GM03348 (cell line): Measurements from ENCODE around the gene IL12RB2.
A peak's percentile ranks its signal among the peaks of the same experiment; 100 is the strongest.
"Not testable (repeated sequence)": the region's sequence is repeated elsewhere in the genome, so short reads cannot be mapped to it uniquely, and the experiment has no call there.

Experiments
- DNase-seq: peaks from one replicate; pipeline ENCODE4 v3.0.0; 2012; ENCODE audit warnings: low spot score

Gene IL12RB2

GRCh38 chr1:67399199-67399993 lies 91.7 kb downstream of the IL12RB2 start:
- no peak for DNase-seq

- DNase-seq = not testable (repeated sequence)
These were observed 92.5 kb downstream of the IL12RB2 start for GRCh38 chr1:67400029-67400786.

- no peak for DNase-seq
These were observed 93.8 kb downstream of the IL12RB2 start for GRCh38 chr1:67401443-67401842.

DNA sequence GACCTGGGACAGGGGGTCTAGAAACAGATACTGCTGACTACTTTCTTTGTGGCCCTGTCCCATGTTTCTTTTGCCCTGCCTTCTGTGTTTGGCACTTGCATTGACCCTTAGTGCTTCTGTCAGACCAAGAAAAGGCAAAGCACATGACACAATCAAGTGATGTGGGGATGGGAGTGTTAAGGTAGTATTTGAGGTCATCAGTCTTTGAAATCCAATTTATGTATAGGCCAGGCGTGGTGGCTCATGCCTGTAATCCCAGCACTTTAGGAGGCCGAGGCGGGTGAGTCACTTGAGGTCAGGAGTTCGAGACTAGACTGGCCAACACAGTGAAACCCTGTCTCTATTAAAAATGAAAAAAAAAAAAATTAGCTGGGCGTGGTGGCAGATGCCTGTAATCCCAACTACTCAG lies 96.5 kb downstream of the IL12RB2 start:
- DNase-seq = no peak

DNA sequence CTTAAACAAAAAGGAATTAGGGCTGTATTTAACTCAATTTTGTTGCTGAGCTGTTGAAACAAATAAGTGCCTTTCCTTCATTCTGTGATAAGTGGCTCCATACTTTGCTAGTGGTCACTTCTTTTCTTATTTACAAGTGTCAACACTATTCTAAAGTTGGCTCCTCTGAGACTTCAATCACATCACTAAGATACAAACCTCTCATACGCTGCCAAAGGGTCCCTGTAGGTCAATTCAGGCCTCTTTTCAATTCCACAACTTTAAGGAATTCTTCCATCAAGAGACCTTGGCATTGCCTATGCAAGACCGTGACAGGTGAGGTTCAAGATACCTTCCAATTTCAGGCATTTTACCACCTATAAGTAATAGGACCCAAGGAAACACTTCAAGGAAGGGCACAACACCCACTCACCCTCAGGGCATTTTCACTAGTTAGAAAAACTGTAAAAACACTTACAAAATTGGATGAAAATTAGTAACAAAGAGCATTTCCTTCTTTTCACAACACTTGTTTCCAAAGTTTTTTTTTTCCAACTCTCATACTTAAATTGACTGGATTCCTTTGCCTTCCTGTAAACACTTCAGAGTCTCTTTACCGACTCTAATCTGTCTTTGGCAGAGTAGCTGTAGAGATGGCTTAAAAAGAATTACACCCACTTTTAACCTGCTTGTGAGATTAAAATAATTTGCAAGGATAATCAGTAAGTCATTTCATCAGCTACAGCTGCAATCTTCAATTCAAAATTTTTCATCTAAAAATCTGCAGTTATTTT lies 98.0 kb downstream of the IL12RB2 start:
- DNase-seq = no peak

- no peak for DNase-seq
These were observed 99.8 kb downstream of the IL12RB2 start for GRCh38 chr1:67407498-67407897.

- no peak for DNase-seq
These were observed 100.5 kb downstream of the IL12RB2 start for GRCh38 chr1:67408148-67408547.

DNA sequence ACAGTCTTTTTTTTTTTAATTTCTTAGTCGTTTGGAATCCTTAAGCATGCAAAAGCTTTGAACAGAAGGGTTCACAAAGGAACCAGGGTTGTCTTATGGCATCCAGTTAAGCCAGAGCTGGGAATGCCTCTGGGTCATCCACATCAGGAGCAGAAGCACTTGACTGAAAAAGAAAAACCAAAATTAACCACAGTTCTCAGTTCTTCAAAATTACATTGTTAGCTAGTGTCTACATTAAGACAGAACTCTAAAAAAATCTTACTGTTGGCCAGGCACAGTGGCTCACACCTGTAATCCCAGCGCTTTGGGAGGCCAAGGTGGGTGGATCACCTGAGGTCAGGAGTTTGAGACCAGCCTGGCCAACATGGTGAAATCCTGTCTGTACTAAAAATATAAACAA lies 105.4 kb downstream of the IL12RB2 start:
- DNase-seq = not testable (repeated sequence)

DNA sequence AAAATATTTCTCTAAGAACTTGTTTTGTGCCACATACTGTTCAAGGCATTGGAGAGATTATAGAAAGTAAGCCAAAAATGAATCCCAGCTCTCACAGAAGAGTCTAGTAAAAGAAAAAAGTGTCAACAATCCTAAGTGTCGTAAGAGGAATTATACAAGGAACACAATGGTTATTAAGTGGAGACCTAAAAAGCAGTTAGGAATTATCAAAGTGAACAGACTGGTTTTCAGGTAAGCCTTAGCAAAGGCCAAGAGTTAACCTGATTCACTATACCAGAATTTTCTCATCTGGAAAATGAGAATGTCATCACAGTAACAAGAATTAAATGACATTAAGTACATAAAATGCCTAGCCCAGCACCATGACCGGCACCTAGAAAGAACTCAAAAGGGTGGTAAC lies 106.9 kb downstream of the IL12RB2 start:
- DNase-seq = no peak

DNA sequence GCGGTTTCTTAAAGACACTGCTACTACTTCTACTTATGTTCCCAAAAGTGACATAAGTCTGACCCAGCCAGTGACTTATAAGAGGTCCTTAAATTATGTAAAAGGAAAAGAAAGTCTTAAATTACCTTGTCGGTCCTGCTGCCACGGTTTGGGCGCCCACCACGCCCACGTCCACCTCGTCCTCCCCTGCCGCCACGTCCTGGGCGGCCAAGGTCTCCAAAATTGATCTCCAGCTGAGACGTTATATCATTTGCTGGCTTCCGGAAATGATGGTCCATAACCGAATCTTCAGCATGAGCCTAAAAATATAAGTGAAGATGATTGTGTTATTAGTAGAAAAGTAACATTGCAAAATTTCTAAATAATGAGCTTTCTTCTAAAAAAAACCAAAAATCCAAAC lies 107.4 kb downstream of the IL12RB2 start:
- no peak for DNase-seq

DNA sequence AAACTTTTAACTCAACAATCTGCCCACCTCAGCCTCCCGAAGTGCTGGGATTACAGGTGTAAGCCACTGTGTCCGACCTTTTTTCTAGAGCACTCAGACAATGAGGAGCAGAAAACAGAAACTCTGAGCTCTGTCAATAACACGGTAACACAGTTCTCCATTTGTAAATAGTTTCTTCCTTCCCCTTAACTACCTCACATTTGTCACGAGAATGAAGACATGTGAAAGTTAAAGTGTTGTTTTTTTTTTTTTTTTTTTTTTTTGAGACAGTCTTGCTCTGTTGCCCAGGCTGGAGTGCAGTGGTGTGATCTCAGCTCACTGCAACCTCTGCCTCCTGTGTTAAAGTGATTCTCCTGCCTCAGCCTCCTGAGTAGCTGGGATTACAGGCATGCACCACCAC lies 110.1 kb downstream of the IL12RB2 start:
- not testable (repeated sequence) for DNase-seq

DNA sequence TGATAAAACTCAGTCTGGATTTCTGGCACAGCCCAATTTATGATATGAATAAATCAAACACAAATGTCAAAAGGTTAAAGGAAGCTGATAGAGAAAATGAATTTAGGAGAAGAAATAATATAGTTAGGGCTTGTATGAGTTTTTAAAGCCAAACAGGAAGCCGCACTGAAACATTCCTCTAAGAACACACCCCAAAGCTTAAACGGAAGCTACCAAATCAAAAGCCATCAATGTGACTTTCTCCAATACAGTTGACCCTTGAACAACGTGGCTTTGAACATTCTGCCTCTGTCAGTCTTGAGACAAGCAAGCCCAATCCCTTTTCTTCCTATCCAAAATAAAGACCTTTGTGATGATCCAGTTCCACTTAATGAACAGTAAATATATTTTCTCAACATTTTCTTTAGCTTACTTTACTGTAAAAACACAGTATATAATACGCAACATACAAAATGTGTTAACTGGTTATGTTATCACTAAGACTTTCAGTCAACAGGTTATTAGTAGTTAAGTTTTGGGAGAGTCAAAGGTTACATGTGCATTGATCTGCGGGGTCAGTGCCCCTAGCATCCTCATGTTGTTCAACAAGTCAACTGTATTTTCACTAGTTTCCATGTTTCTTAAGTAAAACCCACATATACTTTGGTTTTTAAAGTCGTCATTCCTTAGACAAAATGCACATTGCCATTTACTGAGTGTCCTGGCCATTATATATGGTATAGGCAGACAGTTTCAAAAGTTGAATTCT lies 111.3 kb downstream of the IL12RB2 start:
- DNase-seq = no peak

GRCh38 chr1:67420835-67421492 lies 113.3 kb downstream of the IL12RB2 start:
- no peak for DNase-seq

DNA sequence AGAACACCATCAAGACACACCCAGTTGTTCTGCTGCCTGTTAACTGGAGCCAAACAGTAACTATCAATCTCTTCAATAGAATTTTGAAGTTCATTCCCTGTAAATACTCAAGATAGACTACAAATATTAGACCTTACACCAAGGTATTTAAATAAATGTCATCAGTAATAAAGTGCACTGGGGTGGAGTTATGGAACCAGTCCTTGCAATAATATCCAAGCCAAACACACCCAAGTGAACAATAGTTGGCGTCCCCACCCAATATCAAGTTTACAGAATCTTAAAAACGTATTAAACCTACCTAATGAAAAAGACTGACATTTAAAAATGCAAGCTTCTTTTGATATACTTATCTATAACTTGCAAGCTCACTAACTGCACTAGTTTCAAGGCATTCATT lies 119.8 kb downstream of the IL12RB2 start:
- no peak for DNase-seq

DNA sequence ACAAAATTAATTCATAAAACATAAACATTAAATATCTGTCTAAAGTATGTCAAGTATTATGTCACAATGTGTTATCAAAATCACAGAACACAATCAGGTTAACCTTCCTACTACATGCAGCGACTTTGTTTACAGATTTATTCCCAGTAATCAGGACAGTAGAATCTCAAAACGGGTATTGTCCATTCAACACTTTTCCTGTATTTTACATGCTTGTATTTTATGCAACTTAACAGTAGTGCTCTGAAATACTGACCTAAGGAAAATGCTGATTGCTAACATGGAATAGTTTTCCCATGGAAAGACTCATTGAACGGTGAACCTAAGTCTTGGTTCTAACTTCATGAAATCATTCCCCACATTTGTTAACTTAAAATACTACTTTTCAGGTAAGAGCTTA lies 120.3 kb downstream of the IL12RB2 start:
- no peak for DNase-seq

DNA sequence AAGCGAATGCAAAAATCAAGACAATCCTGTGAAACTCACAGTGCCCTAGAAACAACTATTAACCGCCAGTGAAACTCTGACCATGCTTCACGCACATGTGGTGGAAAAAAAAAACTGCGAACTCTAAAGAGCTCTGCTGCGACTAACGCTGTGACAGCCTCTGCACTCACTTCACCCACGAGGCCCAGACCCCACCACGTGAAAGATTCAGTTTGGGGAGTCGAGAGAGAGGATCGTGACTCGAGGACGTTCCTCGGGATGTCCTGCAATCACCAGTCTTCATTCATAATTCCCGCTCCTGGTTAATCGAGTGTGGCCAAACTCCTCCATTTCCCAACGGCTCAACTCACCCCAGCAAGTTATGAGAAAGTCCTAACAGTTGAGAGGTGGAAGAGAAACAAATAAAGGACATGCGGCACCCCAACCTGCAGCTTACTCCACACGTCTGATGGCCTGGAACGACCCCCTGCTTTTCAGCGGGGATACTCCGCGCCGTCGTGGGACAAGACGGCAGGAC lies 121.4 kb downstream of the IL12RB2 start:
- DNase-seq = peak; percentile 44

DNA sequence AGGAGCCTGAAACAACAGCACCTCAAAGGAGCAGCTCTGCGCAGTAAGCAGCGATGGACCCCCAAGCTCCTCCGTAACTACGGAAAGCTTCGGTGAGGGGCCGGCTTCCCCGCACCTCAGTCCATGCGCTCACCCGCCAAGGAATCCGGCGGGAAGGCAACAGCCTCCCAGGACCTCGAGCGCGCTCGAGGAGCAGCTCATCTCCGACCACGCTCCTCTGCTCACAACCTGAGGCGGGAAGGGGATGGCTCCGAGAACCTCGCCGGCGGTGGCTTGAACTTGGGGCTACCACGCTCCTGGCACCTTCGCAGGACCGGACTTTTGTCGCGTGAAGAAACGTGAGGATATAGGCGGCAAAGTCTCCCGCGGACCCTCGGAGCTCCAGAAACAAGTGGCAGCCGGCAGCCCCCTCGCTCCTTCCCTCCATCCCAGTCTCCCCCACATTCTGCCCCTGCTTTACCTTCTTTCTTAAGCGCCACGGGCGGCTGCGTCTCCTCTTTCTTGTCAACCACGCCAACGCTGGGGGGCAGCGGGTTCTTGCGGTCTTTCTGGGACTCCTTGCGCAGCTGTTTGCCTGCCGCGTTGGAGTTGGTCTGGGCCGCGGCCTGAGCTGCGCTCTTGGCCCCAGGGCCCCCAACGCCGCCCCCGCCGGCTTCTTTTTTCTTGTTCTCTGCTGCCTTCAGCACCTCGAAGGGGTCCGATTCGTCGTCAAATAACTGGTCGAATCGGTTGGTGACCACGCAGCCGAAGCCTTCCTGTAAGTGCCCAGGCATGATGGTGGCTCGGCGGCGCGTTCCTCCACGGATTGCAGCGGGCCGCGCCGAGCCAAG lies 122.1 kb downstream of the IL12RB2 start:
- DNase-seq = peak; percentile 47

DNA sequence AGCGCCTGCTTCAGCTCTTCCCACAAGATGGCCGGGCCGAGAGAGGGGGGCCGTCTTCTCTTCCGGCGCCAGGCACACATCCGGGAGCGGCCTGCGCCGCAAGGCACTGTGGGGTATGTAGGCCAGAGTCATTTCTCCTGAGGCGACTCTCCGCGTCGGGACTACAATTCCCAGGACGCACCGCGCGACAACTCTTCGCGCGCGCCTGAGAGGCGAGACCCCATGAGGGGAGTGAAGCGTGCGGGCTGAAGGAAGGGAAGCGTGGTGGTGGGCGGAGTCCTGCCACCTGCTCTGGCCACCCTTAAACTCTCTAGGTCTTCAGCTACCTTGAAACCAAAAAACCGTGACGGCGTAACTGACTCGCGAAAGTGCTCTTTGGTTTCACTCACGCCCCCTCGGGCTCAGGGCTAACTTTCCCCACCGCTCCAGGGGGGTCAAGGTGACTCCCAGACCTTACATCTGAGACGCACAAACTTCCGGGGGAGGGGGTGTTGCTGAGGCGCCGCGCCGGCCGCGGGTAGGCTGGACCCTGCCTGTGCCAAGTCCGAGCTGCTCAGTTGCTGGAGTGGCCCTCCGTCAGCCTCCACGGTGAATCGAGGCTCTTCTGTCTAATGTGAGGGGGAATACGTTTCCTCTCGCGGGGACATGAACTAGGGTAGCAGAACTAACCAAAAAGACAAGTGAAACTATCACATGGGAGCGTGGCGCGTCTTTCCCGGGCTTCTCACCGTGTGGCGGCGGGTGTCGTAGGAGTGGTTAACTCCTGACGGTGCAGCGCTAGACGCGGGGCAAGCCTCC lies 122.9 kb downstream of the IL12RB2 start, which contains the start of gene SERBP1:
Gene SERBP1 (minus strand): TSS at position 45 of the 798 bp plus-strand sequence. CDS start 102 bp downstream, outside the sequence.
- peak; percentile 97 for DNase-seq

- DNase-seq = no peak
These were observed 123.6 kb downstream of the IL12RB2 start for GRCh38 chr1:67431156-67431765.
